Measurements from ENCODE around the gene DLG2. TPM values are rescaled to one million over a fixed set of nuclear protein-coding genes. Genes with fewer than 3 reads are reported as not detected.

DLG2 gene
- total RNA-seq, 4 donors from 2014 or later = 0.18 to 8.3 (median 2.5) TPM

GRCh38 chr11:84612645-84613044 is 1014.5 kb downstream of the DLG2 start:
- TF ChIP-seq POLR2A (IDR thresholded peaks at IDR 0.05) (no peak), CTCF (IDR thresholded peaks at IDR 0.05) (no peak)
- Histone ChIP-seq H3K9me3 (no peaks in the 10 kb centered on the region), H3K36me3 (no peaks in the 10 kb centered on the region), H3K27me3 (no peaks in the 10 kb centered on the region), H3K4me3 (no peak overlapping the region), H3K4me1 (no peaks in the 10 kb centered on the region), H3K27ac (no peak overlapping the region)
- no peak for DNase-seq

GRCh38 chr11:84608837-84609196 is 1018.3 kb downstream of the DLG2 start:
- no peaks in the 10 kb centered on the region for H3K4me1 ChIP-seq
- no peak for TF ChIP-seq CTCF (IDR thresholded peaks at IDR 0.05)
- no peak for TF ChIP-seq POLR2A (IDR thresholded peaks at IDR 0.05)
- no peaks in the 10 kb centered on the region for H3K9me3 ChIP-seq
- no peak overlapping the region for H3K27ac ChIP-seq
- no peak overlapping the region for H3K4me3 ChIP-seq
- DNase-seq = no peak
- H3K36me3 ChIP-seq = no peaks in the 10 kb centered on the region
- no peaks in the 10 kb centered on the region for H3K27me3 ChIP-seq

GRCh38 chr11:84607975-84608836 is 1018.9 kb downstream of the DLG2 start:
- no peak overlapping the region for H3K4me3 ChIP-seq
- TF ChIP-seq CTCF (IDR thresholded peaks at IDR 0.05) (no peak), POLR2A (IDR thresholded peaks at IDR 0.05) (no peak)

GRCh38 chr11:84594602-84595001 is 1032.5 kb downstream of the DLG2 start:
- Histone ChIP-seq H3K4me3 (no peak overlapping the region), H3K27me3 (no peaks in the 10 kb centered on the region), H3K27ac (no peak overlapping the region), H3K36me3 (no peaks in the 10 kb centered on the region), H3K4me1 (no peaks in the 10 kb centered on the region), H3K9me3 (no peaks in the 10 kb centered on the region)
- TF ChIP-seq POLR2A (IDR thresholded peaks at IDR 0.05) (no peak), CTCF (IDR thresholded peaks at IDR 0.05) (no peak)
- DNase-seq = no peak

More at GRCh38 chr11:84607975-84608836, 1018.9 kb downstream of the DLG2 start:
- Histone ChIP-seq H3K9me3 (no peaks in the 10 kb centered on the region), H3K4me1 (no peaks in the 10 kb centered on the region), H3K27me3 (no peaks in the 10 kb centered on the region), H3K27ac (no peak overlapping the region), H3K36me3 (no peaks in the 10 kb centered on the region)
- no peak for DNase-seq

GRCh38 chr11:84590106-84590505 is 1037.0 kb downstream of the DLG2 start:
- no peaks in the 10 kb centered on the region for H3K9me3 ChIP-seq
- H3K4me1 ChIP-seq = no peaks in the 10 kb centered on the region
- no peak for TF ChIP-seq POLR2A (IDR thresholded peaks at IDR 0.05)
- no peak for TF ChIP-seq CTCF (IDR thresholded peaks at IDR 0.05)

More at GRCh38 chr11:84590106-84590505, 1037.0 kb downstream of the DLG2 start:
- no peaks in the 10 kb centered on the region for H3K36me3 ChIP-seq
- H3K27me3 ChIP-seq = no peaks in the 10 kb centered on the region
- H3K27ac ChIP-seq = no peak overlapping the region
- no peak for DNase-seq
- H3K4me3 ChIP-seq = no peak overlapping the region
